CD4-positive, CD25-positive, alpha-beta regulatory T cell (primary cell): ENCODE data around the gene CDH23. TPM values are rescaled to one million over a fixed set of nuclear protein-coding genes. Genes with fewer than 3 reads are reported as not detected.

ENCODE experiments used
- ATAC-seq, 2 donors: fragments of 150-1000 bp; cut with Tn5 transposase; one replicate each; pipeline ENCODE4 v1.10.0; 2021; ENCODE audit warnings: low read depth in 2 of 2, moderate number of reproducible peaks in 2 of 2, moderate library complexity in 1 of 2
- DNase-seq, 3 donors: peaks; one replicate each; pipeline versions ENCODE4 v3.0.0 to v3.0.0-alpha.2; 2012 to 2022; ENCODE audit warnings: mixed read lengths in 1 of 3
- H3K27ac ChIP-seq: one replicate; pipeline ENCODE4 v1.7.0; 2013; ENCODE audit warnings: mild to moderate bottlenecking, low read length; ENCODE audit not compliant: insufficient read depth, poor library complexity, severe bottlenecking
- H3K27me3 ChIP-seq: one replicate; pipeline ENCODE4 v1.7.0; 2013; ENCODE audit warnings: low read length; ENCODE audit not compliant: control insufficient read depth, insufficient read depth
- H3K36me3 ChIP-seq: one replicate; pipeline ENCODE4 v1.7.0; 2013; ENCODE audit warnings: mild to moderate bottlenecking, low read length, moderate library complexity; ENCODE audit not compliant: control insufficient read depth, insufficient read depth
- H3K4me1 ChIP-seq: 2 replicates; pipeline ENCODE4 v1.7.0; 2013; ENCODE audit warnings: mild to moderate bottlenecking, low read length; ENCODE audit not compliant: insufficient read depth, control insufficient read depth, poor library complexity, severe bottlenecking
- H3K4me3 ChIP-seq: one replicate; pipeline ENCODE4 v1.7.0; 2013; ENCODE audit warnings: low read depth, mild to moderate bottlenecking, low read length, moderate library complexity
- H3K9me3 ChIP-seq, 2 experiments: 1 replicate in 1 of 2; 2 replicates in 1 of 2; pipeline ENCODE4 v1.7.0; 2013; ENCODE audit warnings: low read length in 2 of 2, mild to moderate bottlenecking in 1 of 2, moderate library complexity in 1 of 2; ENCODE audit not compliant: control insufficient read depth in 2 of 2
- H3K27ac Mint-ChIP-seq, 3 donors: one replicate each; pipeline ENCODE4 v1.8.0; 2020 to 2022; ENCODE audit warnings: mild to moderate bottlenecking in 3 of 3, mixed read lengths in 3 of 3, moderate library complexity in 2 of 3
- H3K27me3 Mint-ChIP-seq: one replicate; pipeline ENCODE4 v1.8.0; 2022; ENCODE audit warnings: mild to moderate bottlenecking, mixed read lengths
- H3K36me3 Mint-ChIP-seq: one replicate; pipeline ENCODE4 v1.8.0; 2020; ENCODE audit warnings: mixed read lengths
- H3K4me1 Mint-ChIP-seq, 4 donors: one replicate each; pipeline ENCODE4 v1.8.0; 2020 to 2022; ENCODE audit warnings: mixed read lengths in 4 of 4, mild to moderate bottlenecking in 1 of 4
- H3K4me3 Mint-ChIP-seq, 4 donors: one replicate each; pipeline ENCODE4 v1.8.0; 2020 to 2022; ENCODE audit warnings: mild to moderate bottlenecking in 4 of 4, mixed read lengths in 4 of 4, moderate library complexity in 3 of 4
- H3K9me3 Mint-ChIP-seq, 7 donors: one replicate each; pipeline ENCODE4 v1.8.0; 2020 to 2022; ENCODE audit warnings: mixed read lengths in 7 of 7, mild to moderate bottlenecking in 3 of 7, moderate library complexity in 2 of 7
- polyA plus RNA-seq, 4 donors: library from polyadenylated mRNA; unstranded; fragments of 300-500 nt; fragmentation: Illumina TruSeq; gene quantifications; one replicate each; pipeline ENCODE4 v1.2.3, GENCODE V29; 2021
- total RNA-seq: library from RNA; stranded (reverse); gene quantifications from one replicate; pipeline ENCODE4 v1.2.3, GENCODE V29; 2022

Gene CDH23
- total and polyA plus RNA-seq, 5 donors from 2014 or later = 0.17 to 5.6 (median 1.1) TPM

GRCh38 chr10:71710519-71710918, 313.8 kb downstream of the CDH23 start:
- Histone ChIP-seq H3K9me3 (no peaks in the 10 kb centered on the region), H3K36me3 (no peaks in the 10 kb centered on the region), H3K4me3 (no peak overlapping the region), H3K27me3 (no peaks in the 10 kb centered on the region), H3K4me1 (peaks cover 47% of the 10 kb centered on the region), H3K27ac (no peak overlapping the region)
- DNase-seq (no peak), ATAC-seq (no peak)
- Mint-ChIP-seq H3K4me1 (peaks cover 14 to 72% (median 30%) of the 10 kb centered on the region in 4 donors), H3K4me3 (peak overlapping the region in 1 of 4 donors; percentile 48), H3K27me3 (no peaks in the 10 kb centered on the region), H3K9me3 (no peaks in the 10 kb centered on the region), H3K27ac (peak overlapping the region; percentile 60 to 100 (median 100)), H3K36me3 (no peaks in the 10 kb centered on the region)

- DNase-seq (no peak), ATAC-seq (no peak)
- H3K4me1 Mint-ChIP-seq = peaks cover 16 to 78% (median 34%) of the 10 kb centered on the region in 4 donors
- no peaks in the 10 kb centered on the region for H3K27me3 Mint-ChIP-seq
- no peaks in the 10 kb centered on the region for H3K9me3 Mint-ChIP-seq
- H3K36me3 ChIP-seq = no peaks in the 10 kb centered on the region
- H3K4me3 ChIP-seq = no peak overlapping the region
- H3K9me3 ChIP-seq = no peaks in the 10 kb centered on the region
- H3K27ac Mint-ChIP-seq = peak overlapping the region; percentile 100
- H3K27me3 ChIP-seq = no peaks in the 10 kb centered on the region
- H3K4me1 ChIP-seq = peaks cover 53% of the 10 kb centered on the region
- H3K27ac ChIP-seq = peak overlapping the region; percentile 90
- H3K36me3 Mint-ChIP-seq = no peaks in the 10 kb centered on the region
- no peak overlapping the region for H3K4me3 Mint-ChIP-seq
Observed at GRCh38 chr10:71711052-71711623, 314.4 kb downstream of the CDH23 start.

- peak overlapping the region; percentile 90 for H3K27ac ChIP-seq
- Mint-ChIP-seq H3K36me3 (no peaks in the 10 kb centered on the region), H3K27me3 (no peaks in the 10 kb centered on the region), H3K4me1 (peaks cover 16 to 87% (median 36%) of the 10 kb centered on the region in 4 donors), H3K9me3 (no peaks in the 10 kb centered on the region), H3K4me3 (peak overlapping the region in 3 of 4 donors; percentile 27 to 69 (median 52)), H3K27ac (peak overlapping the region; percentile 100)
- no peak for ATAC-seq
- no peaks in the 10 kb centered on the region for H3K36me3 ChIP-seq
- H3K9me3 ChIP-seq = no peaks in the 10 kb centered on the region
- no peak for DNase-seq
- H3K4me1 ChIP-seq = peaks cover 61% of the 10 kb centered on the region
- no peaks in the 10 kb centered on the region for H3K27me3 ChIP-seq
- no peak overlapping the region for H3K4me3 ChIP-seq
Observed at GRCh38 chr10:71712170-71712569, 315.4 kb downstream of the CDH23 start.

GRCh38 chr10:71712572-71713134, 315.9 kb downstream of the CDH23 start:
- H3K4me1 ChIP-seq = peaks cover 64% of the 10 kb centered on the region
- H3K9me3 ChIP-seq = no peaks in the 10 kb centered on the region
- H3K4me3 ChIP-seq = no peak overlapping the region
- no peaks in the 10 kb centered on the region for H3K27me3 Mint-ChIP-seq
- H3K9me3 Mint-ChIP-seq = no peaks in the 10 kb centered on the region
- H3K27me3 ChIP-seq = no peaks in the 10 kb centered on the region
- peak overlapping the region; percentile 100 for H3K27ac Mint-ChIP-seq
- no peaks in the 10 kb centered on the region for H3K36me3 Mint-ChIP-seq
- H3K36me3 ChIP-seq = no peaks in the 10 kb centered on the region
- ATAC-seq = peak; percentile 54 to 67
- DNase-seq = peak in 2 of 3 donors; percentile 63 to 83
- peak overlapping the region; percentile 90 for H3K27ac ChIP-seq
- peaks cover 16 to 88% (median 35%) of the 10 kb centered on the region in 4 donors for H3K4me1 Mint-ChIP-seq
- H3K4me3 Mint-ChIP-seq = peak overlapping the region; percentile 81 to 93 (median 87)

GRCh38 chr10:71713135-71714030, 316.7 kb downstream of the CDH23 start:
- H3K36me3 ChIP-seq = no peaks in the 10 kb centered on the region
- peaks cover 57% of the 10 kb centered on the region for H3K4me1 ChIP-seq
- ATAC-seq (peak; percentile 59 to 65), DNase-seq (peak in 1 of 3 donors; percentile 62)
- H3K4me3 ChIP-seq = peak overlapping the region; percentile 55
- H3K4me1 Mint-ChIP-seq = peaks cover 16 to 83% (median 33%) of the 10 kb centered on the region in 4 donors
- no peaks in the 10 kb centered on the region for H3K27me3 Mint-ChIP-seq
- H3K9me3 Mint-ChIP-seq = no peaks in the 10 kb centered on the region
- H3K27me3 ChIP-seq = no peaks in the 10 kb centered on the region
- H3K9me3 ChIP-seq = no peaks in the 10 kb centered on the region
- H3K36me3 Mint-ChIP-seq = no peaks in the 10 kb centered on the region
- peak overlapping the region; percentile 90 for H3K27ac ChIP-seq
- peak overlapping the region; percentile 81 to 93 (median 87) for H3K4me3 Mint-ChIP-seq
- H3K27ac Mint-ChIP-seq = peak overlapping the region; percentile 100

GRCh38 chr10:71714031-71714410, 317.3 kb downstream of the CDH23 start:
- H3K4me1 ChIP-seq = peaks cover 51% of the 10 kb centered on the region

GRCh38 chr10:71714592-71714991, 317.9 kb downstream of the CDH23 start:
- DNase-seq = no peak

More at GRCh38 chr10:71714031-71714410, 317.3 kb downstream of the CDH23 start:
- no peak for ATAC-seq
- Histone ChIP-seq H3K27ac (peak overlapping the region; percentile 90), H3K27me3 (no peaks in the 10 kb centered on the region), H3K36me3 (no peaks in the 10 kb centered on the region), H3K4me3 (peak overlapping the region; percentile 55), H3K9me3 (no peaks in the 10 kb centered on the region)
- no peaks in the 10 kb centered on the region for H3K36me3 Mint-ChIP-seq
- peak overlapping the region; percentile 100 for H3K27ac Mint-ChIP-seq
- H3K9me3 Mint-ChIP-seq = no peaks in the 10 kb centered on the region
- H3K4me1 Mint-ChIP-seq = peaks cover 16 to 82% (median 33%) of the 10 kb centered on the region in 4 donors
- peak in 1 of 3 donors; percentile 58 for DNase-seq
- peak overlapping the region; percentile 81 to 93 (median 87) for H3K4me3 Mint-ChIP-seq
- H3K27me3 Mint-ChIP-seq = no peaks in the 10 kb centered on the region

More at GRCh38 chr10:71714592-71714991, 317.9 kb downstream of the CDH23 start:
- Mint-ChIP-seq H3K4me1 (peaks cover 16 to 82% (median 32%) of the 10 kb centered on the region in 4 donors), H3K9me3 (no peaks in the 10 kb centered on the region), H3K4me3 (peak overlapping the region; percentile 81 to 93 (median 87)), H3K36me3 (no peaks in the 10 kb centered on the region), H3K27ac (peak overlapping the region; percentile 100), H3K27me3 (no peaks in the 10 kb centered on the region)
- Histone ChIP-seq H3K4me1 (peaks cover 51% of the 10 kb centered on the region), H3K9me3 (no peaks in the 10 kb centered on the region), H3K27ac (peak overlapping the region; percentile 90), H3K36me3 (no peaks in the 10 kb centered on the region), H3K27me3 (no peaks in the 10 kb centered on the region), H3K4me3 (peak overlapping the region; percentile 55)
- no peak for ATAC-seq
